ENCODE measurements around the gene AUTS2. TPM values are rescaled to one million over a fixed set of nuclear protein-coding genes. Genes with fewer than 3 reads are reported as not detected.

Gene AUTS2
- total and polyA plus RNA-seq, 10 of the 15 experiments (the other 5 are each of a cell fraction or from before 2014, with no cell fraction given) = 6.4 to 55.6 (median 21.6) TPM

- WGBS (ENCODE audit: insufficient coverage, insufficient replicate concordance, low lambda C conversion rate, missing lambda C conversion rate) = 59% methylated on average over 2 of the region's 2 CpGs
- in situ Hi-C loops (cut with MboI) (no loop called here), intact Hi-C loops (cut with micrococcal nuclease; ENCODE audit: unreplicated experiment) (no loop called here)
- no peaks in the 10 kb centered on the region for H3K4me1 ChIP-seq (ENCODE audit: control insufficient read depth, insufficient read depth, low read length)
- H3K4me2 ChIP-seq (ENCODE audit: control insufficient read depth, insufficient read depth) = no peak overlapping the region
- no peak overlapping the region for H3K4me3 ChIP-seq
- H3K9ac ChIP-seq (ENCODE audit: control insufficient read depth, insufficient read depth, low read length) = no peak overlapping the region
- no peak overlapping the region for H3K27ac ChIP-seq (ENCODE audit: control insufficient read depth, insufficient read depth)
- TF ChIP-seq DPF2 (IDR thresholded peaks at IDR 0.05) (no peak), GATAD2B (conservative IDR thresholded peaks at IDR 0.05; ENCODE audit: low read depth) (no peak), MEF2A (IDR thresholded peaks at IDR 0.05; ENCODE audit: insufficient read depth, low read depth, low read length) (no peak), HDAC6 (IDR thresholded peaks at IDR 0.05; ENCODE audit: unreplicated experiment) (no peak), CBX3 (IDR thresholded peaks at IDR 0.05; ENCODE audit: borderline replicate concordance, low read depth) (no peak), SP1 (IDR thresholded peaks at IDR 0.05; ENCODE audit: low read depth, low read length) (no peak), CREB1 (IDR thresholded peaks at IDR 0.05; ENCODE audit: low read depth) (no peak)
- TF ChIP-seq, protein P1, sequence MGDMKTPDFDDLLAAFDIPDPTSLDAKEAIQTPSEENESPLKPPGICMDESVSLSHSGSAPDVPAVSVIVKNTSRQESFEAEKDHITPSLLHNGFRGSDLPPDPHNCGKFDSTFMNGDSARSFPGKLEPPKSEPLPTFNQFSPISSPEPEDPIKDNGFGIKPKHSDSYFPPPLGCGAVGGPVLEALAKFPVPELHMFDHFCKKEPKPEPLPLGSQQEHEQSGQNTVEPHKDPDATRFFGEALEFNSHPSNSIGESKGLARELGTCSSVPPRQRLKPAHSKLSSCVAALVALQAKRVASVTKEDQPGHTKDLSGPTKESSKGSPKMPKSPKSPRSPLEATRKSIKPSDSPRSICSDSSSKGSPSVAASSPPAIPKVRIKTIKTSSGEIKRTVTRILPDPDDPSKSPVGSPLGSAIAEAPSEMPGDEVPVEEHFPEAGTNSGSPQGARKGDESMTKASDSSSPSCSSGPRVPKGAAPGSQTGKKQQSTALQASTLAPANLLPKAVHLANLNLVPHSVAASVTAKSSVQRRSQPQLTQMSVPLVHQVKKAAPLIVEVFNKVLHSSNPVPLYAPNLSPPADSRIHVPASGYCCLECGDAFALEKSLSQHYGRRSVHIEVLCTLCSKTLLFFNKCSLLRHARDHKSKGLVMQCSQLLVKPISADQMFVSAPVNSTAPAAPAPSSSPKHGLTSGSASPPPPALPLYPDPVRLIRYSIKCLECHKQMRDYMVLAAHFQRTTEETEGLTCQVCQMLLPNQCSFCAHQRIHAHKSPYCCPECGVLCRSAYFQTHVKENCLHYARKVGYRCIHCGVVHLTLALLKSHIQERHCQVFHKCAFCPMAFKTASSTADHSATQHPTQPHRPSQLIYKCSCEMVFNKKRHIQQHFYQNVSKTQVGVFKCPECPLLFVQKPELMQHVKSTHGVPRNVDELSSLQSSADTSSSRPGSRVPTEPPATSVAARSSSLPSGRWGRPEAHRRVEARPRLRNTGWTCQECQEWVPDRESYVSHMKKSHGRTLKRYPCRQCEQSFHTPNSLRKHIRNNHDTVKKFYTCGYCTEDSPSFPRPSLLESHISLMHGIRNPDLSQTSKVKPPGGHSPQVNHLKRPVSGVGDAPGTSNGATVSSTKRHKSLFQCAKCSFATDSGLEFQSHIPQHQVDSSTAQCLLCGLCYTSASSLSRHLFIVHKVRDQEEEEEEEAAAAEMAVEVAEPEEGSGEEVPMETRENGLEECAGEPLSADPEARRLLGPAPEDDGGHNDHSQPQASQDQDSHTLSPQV (IDR thresholded peaks at IDR 0.05) = no peak
- TF ChIP-seq, protein P2, sequence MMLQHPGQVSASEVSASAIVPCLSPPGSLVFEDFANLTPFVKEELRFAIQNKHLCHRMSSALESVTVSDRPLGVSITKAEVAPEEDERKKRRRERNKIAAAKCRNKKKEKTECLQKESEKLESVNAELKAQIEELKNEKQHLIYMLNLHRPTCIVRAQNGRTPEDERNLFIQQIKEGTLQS (IDR thresholded peaks at IDR 0.05; ENCODE audit: borderline replicate concordance, extremely low read depth, low read depth, low read length) = no peak
- TF ChIP-seq, protein P3, sequence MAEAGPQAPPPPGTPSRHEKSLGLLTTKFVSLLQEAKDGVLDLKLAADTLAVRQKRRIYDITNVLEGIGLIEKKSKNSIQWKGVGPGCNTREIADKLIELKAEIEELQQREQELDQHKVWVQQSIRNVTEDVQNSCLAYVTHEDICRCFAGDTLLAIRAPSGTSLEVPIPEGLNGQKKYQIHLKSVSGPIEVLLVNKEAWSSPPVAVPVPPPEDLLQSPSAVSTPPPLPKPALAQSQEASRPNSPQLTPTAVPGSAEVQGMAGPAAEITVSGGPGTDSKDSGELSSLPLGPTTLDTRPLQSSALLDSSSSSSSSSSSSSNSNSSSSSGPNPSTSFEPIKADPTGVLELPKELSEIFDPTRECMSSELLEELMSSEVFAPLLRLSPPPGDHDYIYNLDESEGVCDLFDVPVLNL (IDR thresholded peaks at IDR 0.05; ENCODE audit: low read depth, low read length) = no peak
- H3K79me2 ChIP-seq (ENCODE audit: control insufficient read depth, insufficient read depth, low read length) = no peaks in the 10 kb centered on the region
- ChIA-PET POLR2A (interaction anchor here (0.6 kb wide), 1 partner anchor 305 kb away, joined by 4 read pairs; no protein-coding TSS in a partner anchor), SMC1A (ENCODE audit: uncharacterized antibody, unreplicated experiment) (no interaction called here), RAD21 (ENCODE audit: unreplicated experiment) (no interaction called here), CTCF (interaction anchor here (2.2 kb wide), 1 partner anchor 155 kb away, joined by 6 read pairs; no protein-coding TSS in a partner anchor)
- no peaks in the 10 kb centered on the region for H4K20me1 ChIP-seq (ENCODE audit: control insufficient read depth, insufficient read depth)
- no peak for FAIRE-seq
- DNase-seq (ENCODE audit: low read depth, low spot score) = no peak
- no peaks in the 10 kb centered on the region for H3K9me3 ChIP-seq (replicated peaks; ENCODE audit: control insufficient read depth, insufficient read depth, low read length)
- H3K36me3 ChIP-seq (ENCODE audit: control insufficient read depth in 2 of 2, insufficient read depth in 2 of 2, low read length in 1 of 2) = no peaks in the 10 kb centered on the region
- no peak overlapping the region for H2AFZ ChIP-seq (ENCODE audit: control insufficient read depth, low read depth, low read length)
- no peak for ATAC-seq
- H3K27me3 ChIP-seq (replicated peaks in 1 of 2; ENCODE audit: control insufficient read depth in 2 of 2, insufficient read depth in 2 of 2, low read length in 1 of 2) = no peaks in the 10 kb centered on the region
- no TSS peak for BruUV-seq (replicated peaks)
Observed at GRCh38 chr7:70544016-70544415, 945.7 kb downstream of the AUTS2 start.

All from GM12878 (cell line).